HEK293 (cell line): ENCODE data around the gene NRL.
A peak's percentile ranks its signal among the peaks of the same experiment; 100 is the strongest.

Experiments used
- CTCF ChIP-seq: fragments of 450-650 bp; formaldehyde crosslinking; IDR thresholded peaks from 2 replicates; pipeline ENCODE4 v1.5.1; 2016; ENCODE audit warnings: missing biosample characterization, missing genetic modification characterization
- EGR2 ChIP-seq: fragments of 450-650 bp; formaldehyde crosslinking; IDR thresholded peaks from 2 replicates; pipeline ENCODE4 v1.5.1; 2016; ENCODE audit warnings: low read depth, missing biosample characterization, missing genetic modification characterization
- GLIS1 ChIP-seq: fragments of 450-650 bp; formaldehyde crosslinking; IDR thresholded peaks from 2 replicates; pipeline ENCODE4 v1.5.1; 2016; ENCODE audit warnings: missing biosample characterization, missing genetic modification characterization
- GLIS2 ChIP-seq: fragments of 450-650 bp; formaldehyde crosslinking; IDR thresholded peaks from 2 replicates; pipeline ENCODE4 v1.5.1; 2016; ENCODE audit warnings: missing biosample characterization, missing genetic modification characterization
- HOXD13 ChIP-seq: sonication (generic); formaldehyde crosslinking; IDR thresholded peaks from 2 replicates; pipeline ENCODE4 v1.8.0; 2022; ENCODE audit warnings: missing genetic modification reagents, borderline replicate concordance
- KLF1 ChIP-seq: fragments of 450-650 bp; formaldehyde crosslinking; IDR thresholded peaks from 2 replicates; pipeline ENCODE4 v1.5.1; 2016; ENCODE audit warnings: missing biosample characterization, missing genetic modification characterization
- KLF8 ChIP-seq: fragments of 450-650 bp; formaldehyde crosslinking; IDR thresholded peaks from 2 replicates; pipeline ENCODE4 v1.5.1; 2016; ENCODE audit warnings: missing biosample characterization, missing genetic modification characterization
- SCRT2 ChIP-seq: fragments of 450-650 bp; formaldehyde crosslinking; IDR thresholded peaks from 2 replicates; pipeline ENCODE4 v1.5.1; 2016; ENCODE audit warnings: missing biosample characterization, missing genetic modification characterization
- SP2 ChIP-seq: fragments of 450-650 bp; formaldehyde crosslinking; IDR thresholded peaks from 2 replicates; pipeline ENCODE4 v1.5.1; 2016; ENCODE audit warnings: missing biosample characterization, missing genetic modification characterization
- SP3 ChIP-seq: fragments of 450-650 bp; formaldehyde crosslinking; IDR thresholded peaks from 2 replicates; pipeline ENCODE4 v1.5.1; 2016; ENCODE audit warnings: missing biosample characterization, missing genetic modification characterization
- ZBTB17 ChIP-seq: fragments of 450-650 bp; formaldehyde crosslinking; IDR thresholded peaks from 2 replicates; pipeline ENCODE4 v1.5.1; 2016; ENCODE audit warnings: missing biosample characterization, missing genetic modification characterization
- ZBTB7A ChIP-seq: fragments of 450-650 bp; formaldehyde crosslinking; IDR thresholded peaks from 2 replicates; pipeline ENCODE4 v1.5.1; 2016; ENCODE audit warnings: low read depth, missing biosample characterization, missing genetic modification characterization
- ZFP69B ChIP-seq: fragments of 450-650 bp; formaldehyde crosslinking; IDR thresholded peaks from 2 replicates; pipeline ENCODE4 v1.5.1; 2016; ENCODE audit warnings: missing biosample characterization, missing genetic modification characterization
- ZNF132 ChIP-seq: fragments of 450-650 bp; formaldehyde crosslinking; IDR thresholded peaks from 2 replicates; pipeline ENCODE4 v1.5.1; 2017; ENCODE audit warnings: missing biosample characterization, missing genetic modification characterization, borderline replicate concordance
- ZNF175 ChIP-seq: fragments of 450-650 bp; formaldehyde crosslinking; IDR thresholded peaks from 2 replicates; pipeline ENCODE4 v1.5.1; 2016; ENCODE audit warnings: missing biosample characterization, missing genetic modification characterization
- ZNF24 ChIP-seq: fragments of 450-650 bp; formaldehyde crosslinking; IDR thresholded peaks from 2 replicates; pipeline ENCODE4 v1.5.1; 2016; ENCODE audit warnings: missing biosample characterization, missing genetic modification characterization
- ZNF398 ChIP-seq: fragments of 450-650 bp; formaldehyde crosslinking; IDR thresholded peaks from 2 replicates; pipeline ENCODE4 v1.5.1; 2017; ENCODE audit warnings: missing biosample characterization, missing genetic modification characterization
- ZNF423 ChIP-seq: fragments of 450-650 bp; formaldehyde crosslinking; IDR thresholded peaks from 2 replicates; pipeline ENCODE4 v1.5.1; 2016; ENCODE audit warnings: missing biosample characterization, missing genetic modification characterization
- ZNF473 ChIP-seq: fragments of 450-650 bp; formaldehyde crosslinking; IDR thresholded peaks from 2 replicates; pipeline ENCODE4 v1.5.1; 2017; ENCODE audit warnings: missing biosample characterization, missing genetic modification characterization
- ZNF501 ChIP-seq: fragments of 450-650 bp; formaldehyde crosslinking; IDR thresholded peaks from 2 replicates; pipeline ENCODE4 v1.5.1; 2016; ENCODE audit warnings: missing biosample characterization, missing genetic modification characterization
- ZNF518A ChIP-seq: fragments of 450-650 bp; formaldehyde crosslinking; conservative IDR thresholded peaks from 2 replicates; pipeline ENCODE4 v1.5.1; 2016; ENCODE audit warnings: low read depth, missing biosample characterization, missing genetic modification characterization
- ZNF555 ChIP-seq: fragments of 450-650 bp; formaldehyde crosslinking; conservative IDR thresholded peaks from 2 replicates; pipeline ENCODE4 v1.5.1; 2017; ENCODE audit warnings: missing biosample characterization, mild to moderate bottlenecking, missing genetic modification characterization, inconsistent platforms
- ZNF600 ChIP-seq: fragments of 450-650 bp; formaldehyde crosslinking; IDR thresholded peaks from 2 replicates; pipeline ENCODE4 v1.5.1; 2016; ENCODE audit warnings: missing biosample characterization, missing genetic modification characterization
- TF ChIP-seq, protein P1 (sequence below): fragments of 450-650 bp; formaldehyde crosslinking; IDR thresholded peaks from 2 replicates; pipeline ENCODE4 v1.5.1; 2017; ENCODE audit warnings: missing biosample characterization, missing genetic modification characterization
- TF ChIP-seq, protein P2 (sequence below): fragments of 450-650 bp; formaldehyde crosslinking; IDR thresholded peaks from 2 replicates; pipeline ENCODE4 v1.5.1; 2016; ENCODE audit warnings: missing biosample characterization, missing genetic modification characterization

The NRL gene

GRCh38 chr14:24135834-24136683 is 21.3 kb upstream of the NRL start, which contains the start of gene PSME1 (continued):
- peak; percentile 8; the same call in 1 of the 2 replicates for TF ChIP-seq CTCF (tag by site-specific recombination)
- TF ChIP-seq ZBTB7A (tag by site-specific recombination): 0 out of 2 replicates have a peak, but pooled peaks have one; percentile 14
- TF ChIP-seq SP3: peak; percentile 98
- no peak for TF ChIP-seq ZNF518A (tag by site-specific recombination)
- no peak for TF ChIP-seq ZNF175
- no peak for TF ChIP-seq ZNF501 (tag by site-specific recombination)
- TF ChIP-seq ZNF423: peak; percentile 47
- peak; percentile 55; the same call in 1 of the 2 replicates for TF ChIP-seq GLIS1 (tag by site-specific recombination)
- peak; percentile 58 for TF ChIP-seq ZNF398
- TF ChIP-seq ZBTB17: 0 out of 2 replicates have a peak, but pooled peaks have one; percentile 35
- TF ChIP-seq, protein P1, sequence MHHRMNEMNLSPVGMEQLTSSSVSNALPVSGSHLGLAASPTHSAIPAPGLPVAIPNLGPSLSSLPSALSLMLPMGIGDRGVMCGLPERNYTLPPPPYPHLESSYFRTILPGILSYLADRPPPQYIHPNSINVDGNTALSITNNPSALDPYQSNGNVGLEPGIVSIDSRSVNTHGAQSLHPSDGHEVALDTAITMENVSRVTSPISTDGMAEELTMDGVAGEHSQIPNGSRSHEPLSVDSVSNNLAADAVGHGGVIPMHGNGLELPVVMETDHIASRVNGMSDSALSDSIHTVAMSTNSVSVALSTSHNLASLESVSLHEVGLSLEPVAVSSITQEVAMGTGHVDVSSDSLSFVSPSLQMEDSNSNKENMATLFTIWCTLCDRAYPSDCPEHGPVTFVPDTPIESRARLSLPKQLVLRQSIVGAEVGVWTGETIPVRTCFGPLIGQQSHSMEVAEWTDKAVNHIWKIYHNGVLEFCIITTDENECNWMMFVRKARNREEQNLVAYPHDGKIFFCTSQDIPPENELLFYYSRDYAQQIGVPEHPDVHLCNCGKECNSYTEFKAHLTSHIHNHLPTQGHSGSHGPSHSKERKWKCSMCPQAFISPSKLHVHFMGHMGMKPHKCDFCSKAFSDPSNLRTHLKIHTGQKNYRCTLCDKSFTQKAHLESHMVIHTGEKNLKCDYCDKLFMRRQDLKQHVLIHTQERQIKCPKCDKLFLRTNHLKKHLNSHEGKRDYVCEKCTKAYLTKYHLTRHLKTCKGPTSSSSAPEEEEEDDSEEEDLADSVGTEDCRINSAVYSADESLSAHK: peak; percentile 56; the same call in 1 of the 2 replicates
- no peak for TF ChIP-seq ZNF132 (tag by site-specific recombination)
- peak; percentile 18; the same call in 1 of the 2 replicates for TF ChIP-seq ZFP69B (tag by site-specific recombination)
- TF ChIP-seq ZNF473 (tag by site-specific recombination): no peak
- TF ChIP-seq EGR2: peak; percentile 27
- peak; percentile 90 for TF ChIP-seq SP2
- TF ChIP-seq ZNF24 (tag by site-specific recombination): no peak
- peak; percentile 7 for TF ChIP-seq ZNF600 (tag by site-specific recombination)
- TF ChIP-seq KLF1 (tag by site-specific recombination): peak; percentile 76
- no peak for TF ChIP-seq HOXD13 (CRISPR knock-in tag)
- TF ChIP-seq, protein P2, sequence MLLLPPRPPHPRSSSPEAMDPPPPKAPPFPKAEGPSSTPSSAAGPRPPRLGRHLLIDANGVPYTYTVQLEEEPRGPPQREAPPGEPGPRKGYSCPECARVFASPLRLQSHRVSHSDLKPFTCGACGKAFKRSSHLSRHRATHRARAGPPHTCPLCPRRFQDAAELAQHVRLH (tag by site-specific recombination): no peak
- no peak for TF ChIP-seq ZNF555 (tag by site-specific recombination)
- TF ChIP-seq SCRT2: peak; percentile 76
- peak; percentile 75; the same call in 1 of the 2 replicates for TF ChIP-seq KLF8 (tag by site-specific recombination)
- peak; percentile 80; the same call in 1 of the 2 replicates for TF ChIP-seq GLIS2
